ENCODE results near the gene CABP1.

The CABP1 gene

DNA sequence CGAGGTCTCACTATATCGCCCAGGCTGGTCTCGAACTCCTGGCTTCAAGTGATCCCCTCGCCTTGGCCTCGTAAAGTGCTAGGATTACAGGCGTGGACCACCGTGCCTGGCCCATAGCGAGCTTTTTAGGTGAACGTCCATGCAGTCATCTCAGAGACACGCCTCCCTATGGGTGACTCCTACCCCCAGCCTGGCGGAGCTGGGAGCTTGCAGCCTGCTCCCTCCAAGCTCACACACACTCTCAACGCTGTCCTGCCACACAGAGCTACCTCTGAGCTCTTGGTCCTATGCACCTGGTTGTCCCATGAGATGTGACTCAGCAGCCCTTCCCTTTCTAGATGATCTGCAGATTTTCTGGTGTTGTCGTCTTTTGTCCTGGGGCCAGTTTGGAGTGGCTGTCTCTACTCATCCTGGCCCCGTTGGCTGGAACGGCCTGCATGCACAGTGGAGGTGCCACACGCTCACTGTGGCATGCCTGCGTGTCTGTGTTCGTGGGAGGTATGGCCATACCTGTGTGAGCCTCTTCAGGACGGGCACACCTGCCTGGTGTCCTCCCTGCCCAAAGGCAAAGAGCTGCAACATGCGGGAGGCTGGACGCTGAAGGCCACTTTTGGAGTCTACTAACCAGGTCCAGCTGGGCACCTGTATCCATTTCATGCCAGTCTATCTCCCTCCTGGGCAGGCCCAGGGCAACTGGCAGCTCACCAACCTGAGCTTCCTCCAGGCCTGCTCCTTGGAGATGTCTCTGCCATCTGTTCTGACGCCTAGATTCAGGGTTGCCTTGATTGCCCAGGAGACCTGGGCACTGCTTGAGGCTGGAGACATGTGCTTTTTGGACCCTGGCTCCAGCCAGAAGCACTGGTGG lies 18.1 kb downstream of the CABP1 start:
- no peak overlapping the region for H3K4me2 ChIP-seq (ENCODE audit: low read depth, low read length, poor library complexity, severe bottlenecking)
- H3F3A ChIP-seq (ENCODE audit: insufficient read depth) = no peaks in the 10 kb centered on the region
- no peaks in the 10 kb centered on the region for H3K79me2 ChIP-seq (ENCODE audit: insufficient read depth, low read length)
- no peak for TF ChIP-seq CTCF (IDR thresholded peaks at IDR 0.05; ENCODE audit: insufficient read depth, low read length, poor library complexity, severe bottlenecking)
- TF ChIP-seq EZH2phosphoT487 (conservative IDR thresholded peaks at IDR 0.05; ENCODE audit: low read length) = no peak
- no peaks in the 10 kb centered on the region for H3K36me3 ChIP-seq (ENCODE audit: low read length)
- H2AFZ ChIP-seq (ENCODE audit: low read depth, low read length, severe bottlenecking) = no peak overlapping the region
- H3K9me3 ChIP-seq (ENCODE audit: insufficient read depth, low read length) = no peaks in the 10 kb centered on the region
- no peaks in the 10 kb centered on the region for H3K9me2 ChIP-seq (replicated peaks; ENCODE audit: insufficient read depth, low read length)
- no peak overlapping the region for H3K27ac ChIP-seq (ENCODE audit: low read depth, low read length)
- H3K9ac ChIP-seq (ENCODE audit: low read length) = no peak overlapping the region
- H3K4me3 ChIP-seq (ENCODE audit: insufficient read depth, low read length, poor library complexity, severe bottlenecking) = no peak overlapping the region
- no peaks in the 10 kb centered on the region for H3K27me3 ChIP-seq (ENCODE audit: low read length)
- H4K20me1 ChIP-seq (ENCODE audit: low read depth, low read length) = no peaks in the 10 kb centered on the region

DNA sequence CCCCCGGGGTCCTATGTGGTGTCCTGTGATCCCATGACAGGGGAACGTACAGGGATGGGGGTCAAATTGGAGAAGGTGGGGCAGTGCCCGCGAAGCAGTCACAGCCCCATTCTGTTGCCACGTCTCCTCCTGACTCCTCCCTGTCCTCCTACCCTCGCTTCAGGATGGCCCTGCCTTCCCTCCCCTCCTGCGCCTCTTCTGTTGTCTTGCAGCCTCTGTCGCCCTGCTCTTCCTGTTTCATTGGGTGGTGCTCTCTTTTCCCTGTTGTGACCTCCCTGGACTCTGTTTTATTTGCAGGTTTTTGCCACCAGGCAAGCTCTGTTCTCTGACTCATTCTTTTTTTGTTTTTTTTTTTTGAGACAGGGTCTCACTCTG lies 18.7 kb downstream of the CABP1 start:
- H3K79me2 ChIP-seq (ENCODE audit: insufficient read depth, low read length) = no peaks in the 10 kb centered on the region
- H4K20me1 ChIP-seq (ENCODE audit: low read depth, low read length) = no peaks in the 10 kb centered on the region
- no peak overlapping the region for H3K4me2 ChIP-seq (ENCODE audit: low read depth, low read length, poor library complexity, severe bottlenecking)
- H3F3A ChIP-seq (ENCODE audit: insufficient read depth) = no peaks in the 10 kb centered on the region
- no peaks in the 10 kb centered on the region for H3K9me3 ChIP-seq (ENCODE audit: insufficient read depth, low read length)
- H2AFZ ChIP-seq (ENCODE audit: low read depth, low read length, severe bottlenecking) = no peak overlapping the region
- TF ChIP-seq EZH2phosphoT487 (conservative IDR thresholded peaks at IDR 0.05; ENCODE audit: low read length) = no peak
- no peak for TF ChIP-seq CTCF (IDR thresholded peaks at IDR 0.05; ENCODE audit: insufficient read depth, low read length, poor library complexity, severe bottlenecking)
- no peaks in the 10 kb centered on the region for H3K27me3 ChIP-seq (ENCODE audit: low read length)
- no peaks in the 10 kb centered on the region for H3K36me3 ChIP-seq (ENCODE audit: low read length)
- H3K4me3 ChIP-seq (ENCODE audit: insufficient read depth, low read length, poor library complexity, severe bottlenecking) = no peak overlapping the region
- H3K27ac ChIP-seq (ENCODE audit: low read depth, low read length) = no peak overlapping the region
- H3K9me2 ChIP-seq (replicated peaks; ENCODE audit: insufficient read depth, low read length) = no peaks in the 10 kb centered on the region
- H3K9ac ChIP-seq (ENCODE audit: low read length) = no peak overlapping the region

DNA sequence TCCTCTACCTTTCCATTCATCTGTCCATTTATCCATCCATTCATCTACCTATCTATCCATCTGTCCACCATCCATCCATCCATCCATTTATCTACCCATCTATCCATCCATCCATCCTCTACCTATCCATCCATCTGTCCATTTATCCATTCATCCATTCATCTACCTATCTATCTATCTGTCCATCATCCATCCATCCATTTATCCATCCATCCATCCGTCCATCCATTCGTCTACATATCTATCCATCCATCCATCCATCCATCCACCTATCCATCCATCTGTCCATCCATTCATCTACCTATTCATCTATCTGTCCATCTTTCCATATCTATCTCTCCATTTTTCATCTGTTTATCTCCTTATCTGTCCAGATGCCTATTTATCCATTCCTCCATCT lies 21.0 kb downstream of the CABP1 start:
- H3K4me2 ChIP-seq (ENCODE audit: low read depth, low read length, poor library complexity, severe bottlenecking) = no peak overlapping the region
- 0 out of 2 replicates have a peak, but pooled peaks cover 1% of the 10 kb centered on the region for H3F3A ChIP-seq (ENCODE audit: insufficient read depth)
- no peak overlapping the region for H3K9ac ChIP-seq (ENCODE audit: low read length)
- no peak overlapping the region for H3K4me3 ChIP-seq (ENCODE audit: insufficient read depth, low read length, poor library complexity, severe bottlenecking)
- no peaks in the 10 kb centered on the region for H3K9me2 ChIP-seq (replicated peaks; ENCODE audit: insufficient read depth, low read length)
- no peak overlapping the region for H2AFZ ChIP-seq (ENCODE audit: low read depth, low read length, severe bottlenecking)
- no peak overlapping the region for H3K27ac ChIP-seq (ENCODE audit: low read depth, low read length)
- no peak for TF ChIP-seq EZH2phosphoT487 (conservative IDR thresholded peaks at IDR 0.05; ENCODE audit: low read length)
- no peak for TF ChIP-seq CTCF (IDR thresholded peaks at IDR 0.05; ENCODE audit: insufficient read depth, low read length, poor library complexity, severe bottlenecking)
- H3K36me3 ChIP-seq (ENCODE audit: low read length) = no peaks in the 10 kb centered on the region
- no peaks in the 10 kb centered on the region for H3K9me3 ChIP-seq (ENCODE audit: insufficient read depth, low read length)
- H3K27me3 ChIP-seq (ENCODE audit: low read length) = no peaks in the 10 kb centered on the region
- H4K20me1 ChIP-seq (ENCODE audit: low read depth, low read length) = no peaks in the 10 kb centered on the region
- no peaks in the 10 kb centered on the region for H3K79me2 ChIP-seq (ENCODE audit: insufficient read depth, low read length)

Data from SU-DHL-6 (cell line).